Gastroesophageal sphincter (tissue), 3 donors: Measurements from ENCODE around the gene PCSK2.

Experiments used
- POLR2A ChIP-seq, 2 donors: fragments of 450-650 bp; IDR thresholded peaks; one replicate each; pipeline ENCODE4 v1.6.1; 2017; ENCODE audit warnings: antibody characterized with exemption in 2 of 2, mild to moderate bottlenecking in 2 of 2, moderate library complexity in 1 of 2
- TF ChIP-seq, protein P1 (sequence below), 4 experiments: fragments of 200-600 bp in 2 of 4; fragments of 450-650 bp in 2 of 4; sonication (generic) in 1 of 4; IDR thresholded peaks; one replicate each; pipeline ENCODE4 v1.5.1; 2017 to 2019; ENCODE audit warnings: antibody characterized with exemption in 4 of 4, mild to moderate bottlenecking in 2 of 4, moderate library complexity in 2 of 4

- TF ChIP-seq POLR2A (IDR thresholded peaks at IDR 0.05): no peak
- TF ChIP-seq, protein P1, sequence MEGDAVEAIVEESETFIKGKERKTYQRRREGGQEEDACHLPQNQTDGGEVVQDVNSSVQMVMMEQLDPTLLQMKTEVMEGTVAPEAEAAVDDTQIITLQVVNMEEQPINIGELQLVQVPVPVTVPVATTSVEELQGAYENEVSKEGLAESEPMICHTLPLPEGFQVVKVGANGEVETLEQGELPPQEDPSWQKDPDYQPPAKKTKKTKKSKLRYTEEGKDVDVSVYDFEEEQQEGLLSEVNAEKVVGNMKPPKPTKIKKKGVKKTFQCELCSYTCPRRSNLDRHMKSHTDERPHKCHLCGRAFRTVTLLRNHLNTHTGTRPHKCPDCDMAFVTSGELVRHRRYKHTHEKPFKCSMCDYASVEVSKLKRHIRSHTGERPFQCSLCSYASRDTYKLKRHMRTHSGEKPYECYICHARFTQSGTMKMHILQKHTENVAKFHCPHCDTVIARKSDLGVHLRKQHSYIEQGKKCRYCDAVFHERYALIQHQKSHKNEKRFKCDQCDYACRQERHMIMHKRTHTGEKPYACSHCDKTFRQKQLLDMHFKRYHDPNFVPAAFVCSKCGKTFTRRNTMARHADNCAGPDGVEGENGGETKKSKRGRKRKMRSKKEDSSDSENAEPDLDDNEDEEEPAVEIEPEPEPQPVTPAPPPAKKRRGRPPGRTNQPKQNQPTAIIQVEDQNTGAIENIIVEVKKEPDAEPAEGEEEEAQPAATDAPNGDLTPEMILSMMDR (IDR thresholded peaks at IDR 0.05): no peak
Observed at GRCh38 chr20:17202673-17203072, 24.2 kb upstream of the PCSK2 start.
